ENCODE data around the gene PCBP2. TPM values are rescaled to one million over a fixed set of nuclear protein-coding genes. Genes with fewer than 3 reads are reported as not detected.

The PCBP2 gene
- polyA plus RNA-seq, 1 experiment, result 286 TPM

- CTCF ChIA-PET, result interaction anchor here (1.6 kb wide), 2 partner anchors 152 to 183 kb away, joined by 4 to 7 read pairs; partner anchors contain the start of gene AAAS
- TF ChIP-seq, protein P1, sequence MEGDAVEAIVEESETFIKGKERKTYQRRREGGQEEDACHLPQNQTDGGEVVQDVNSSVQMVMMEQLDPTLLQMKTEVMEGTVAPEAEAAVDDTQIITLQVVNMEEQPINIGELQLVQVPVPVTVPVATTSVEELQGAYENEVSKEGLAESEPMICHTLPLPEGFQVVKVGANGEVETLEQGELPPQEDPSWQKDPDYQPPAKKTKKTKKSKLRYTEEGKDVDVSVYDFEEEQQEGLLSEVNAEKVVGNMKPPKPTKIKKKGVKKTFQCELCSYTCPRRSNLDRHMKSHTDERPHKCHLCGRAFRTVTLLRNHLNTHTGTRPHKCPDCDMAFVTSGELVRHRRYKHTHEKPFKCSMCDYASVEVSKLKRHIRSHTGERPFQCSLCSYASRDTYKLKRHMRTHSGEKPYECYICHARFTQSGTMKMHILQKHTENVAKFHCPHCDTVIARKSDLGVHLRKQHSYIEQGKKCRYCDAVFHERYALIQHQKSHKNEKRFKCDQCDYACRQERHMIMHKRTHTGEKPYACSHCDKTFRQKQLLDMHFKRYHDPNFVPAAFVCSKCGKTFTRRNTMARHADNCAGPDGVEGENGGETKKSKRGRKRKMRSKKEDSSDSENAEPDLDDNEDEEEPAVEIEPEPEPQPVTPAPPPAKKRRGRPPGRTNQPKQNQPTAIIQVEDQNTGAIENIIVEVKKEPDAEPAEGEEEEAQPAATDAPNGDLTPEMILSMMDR (IDR thresholded peaks at IDR 0.05; ENCODE audit: low read depth, low read length), result no peak
- Histone ChIP-seq H3K27me3 (ENCODE audit: control insufficient read depth, insufficient read depth, low read length) (no peaks in the 10 kb centered on the region), H3K4me3 (ENCODE audit: low read depth, low read length) (no peak overlapping the region), H3K27ac (ENCODE audit: low read depth, low read length) (no peak overlapping the region), H3K9me3 (ENCODE audit: control insufficient read depth, insufficient read depth, low read length) (no peaks in the 10 kb centered on the region; the same call in 1 of the 2 replicates)
- no peak for DNase-seq (ENCODE audit: low read depth, low spot score)
- POLR2A ChIA-PET, result interaction anchor here (0.6 kb wide), 2 partner anchors 172 to 205 kb away, joined by 3 read pairs; partner anchors contain the start of gene ATP5MC2
These were observed 52.4 kb downstream of the PCBP2 start for GRCh38 chr12:53504004-53504920.

DNA sequence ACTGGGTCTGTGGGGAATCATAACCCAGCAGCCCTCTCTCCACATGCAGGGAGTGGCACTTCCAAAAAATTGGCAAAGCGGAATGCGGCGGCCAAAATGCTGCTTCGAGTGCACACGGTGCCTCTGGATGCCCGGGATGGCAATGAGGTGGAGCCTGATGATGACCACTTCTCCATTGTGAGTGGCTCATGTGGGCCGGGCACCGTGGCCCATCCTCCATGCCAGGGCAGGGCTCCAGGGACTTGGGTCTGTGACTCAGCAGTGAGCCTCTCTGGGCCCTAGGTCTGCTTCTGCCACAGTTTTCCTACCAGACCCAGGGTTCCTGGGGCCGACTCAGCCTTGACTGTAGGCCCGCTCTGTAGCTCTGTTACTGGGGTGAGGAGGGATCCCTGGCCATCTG, 53.2 kb downstream of the PCBP2 start:
- ChIA-PET CTCF (no interaction called here), POLR2A (interaction anchor here (0.5 kb wide), 1 partner anchor 325 kb away, joined by 3 read pairs; no protein-coding TSS in a partner anchor)
- Histone ChIP-seq H3K27me3 (ENCODE audit: control insufficient read depth, insufficient read depth, low read length) (no peaks in the 10 kb centered on the region), H3K4me3 (ENCODE audit: low read depth, low read length) (no peak overlapping the region), H3K27ac (ENCODE audit: low read depth, low read length) (peak overlapping the region; percentile 31), H3K9me3 (ENCODE audit: control insufficient read depth, insufficient read depth, low read length) (no peaks in the 10 kb centered on the region; the same call in 1 of the 2 replicates)
- TF ChIP-seq, protein P1 (IDR thresholded peaks at IDR 0.05; ENCODE audit: low read depth, low read length), result no peak
- no peak for DNase-seq (ENCODE audit: low read depth, low spot score)

GRCh38 chr12:53505555-53506449, 53.9 kb downstream of the PCBP2 start:
- DNase-seq (ENCODE audit: low read depth, low spot score), result no peak
- ChIA-PET CTCF (no interaction called here), POLR2A (no interaction called here)
- no peaks in the 10 kb centered on the region; the same call in 1 of the 2 replicates for H3K9me3 ChIP-seq (ENCODE audit: control insufficient read depth, insufficient read depth, low read length)
- TF ChIP-seq, protein P1 (IDR thresholded peaks at IDR 0.05; ENCODE audit: low read depth, low read length), result no peak
- H3K4me3 ChIP-seq (ENCODE audit: low read depth, low read length), result no peak overlapping the region
- no peaks in the 10 kb centered on the region for H3K27me3 ChIP-seq (ENCODE audit: control insufficient read depth, insufficient read depth, low read length)
- H3K27ac ChIP-seq (ENCODE audit: low read depth, low read length), result peak overlapping the region; percentile 31

DNA sequence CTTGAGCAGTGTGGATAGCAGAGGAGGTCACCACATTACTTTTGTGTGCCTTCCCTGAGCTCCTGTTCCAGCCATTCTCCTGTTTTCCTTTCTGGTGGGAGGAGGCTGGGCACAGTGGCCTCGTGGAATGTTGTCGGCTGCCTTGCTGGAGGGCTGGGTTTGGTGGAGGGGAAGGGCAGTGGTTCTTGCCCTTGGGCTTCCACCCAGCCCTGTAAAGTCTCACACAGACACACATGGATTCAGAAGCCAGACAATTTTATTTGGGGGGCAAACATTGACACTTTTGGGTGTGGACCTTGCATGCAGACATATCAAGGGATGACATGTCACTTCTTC, 54.5 kb downstream of the PCBP2 start:
- Histone ChIP-seq H3K27ac (ENCODE audit: low read depth, low read length) (no peak overlapping the region), H3K4me3 (ENCODE audit: low read depth, low read length) (no peak overlapping the region), H3K9me3 (ENCODE audit: control insufficient read depth, insufficient read depth, low read length) (no peaks in the 10 kb centered on the region; the same call in 1 of the 2 replicates), H3K27me3 (ENCODE audit: control insufficient read depth, insufficient read depth, low read length) (no peaks in the 10 kb centered on the region)
- TF ChIP-seq, protein P1 (IDR thresholded peaks at IDR 0.05; ENCODE audit: low read depth, low read length), result no peak
- DNase-seq (ENCODE audit: low read depth, low spot score), result no peak
- POLR2A ChIA-PET, result no interaction called here
- CTCF ChIA-PET, result no interaction called here
